ENCODE data around the gene KRTAP12-3. TPM values are rescaled to one million over a fixed set of nuclear protein-coding genes. Genes with fewer than 3 reads are reported as not detected.

The KRTAP12-3 gene
- total and polyA plus RNA-seq, 9 of the 15 experiments (the other 6 are each of a cell fraction or from before 2014, with no cell fraction given), result not detected

- no TSS peak for BruUV-seq (replicated peaks)
- Histone ChIP-seq H2AFZ (ENCODE audit: low read depth, low read length) (no peak overlapping the region), H4K20me1 (replicated peaks; ENCODE audit: control insufficient read depth, insufficient read depth, low read length) (no peaks in the 10 kb centered on the region; the same call in 1 of the 2 replicates), H3K9me1 (ENCODE audit: control insufficient read depth, insufficient read depth, low read length) (peaks cover 3% of the 10 kb centered on the region), H3K36me3 (ENCODE audit: control insufficient read depth, insufficient read depth, low read length) (no peaks in the 10 kb centered on the region), H3K79me2 (ENCODE audit: control insufficient read depth, insufficient read depth, low read length) (no peaks in the 10 kb centered on the region), H3K27ac (ENCODE audit: extremely low read depth, low read depth, low read length) (no peak overlapping the region), H3K9ac (ENCODE audit: insufficient read depth in 1 of 2, low read depth in 2 of 2, low read length in 2 of 2) (no peak overlapping the region), H3K27me3 (ENCODE audit: control insufficient read depth in 2 of 2, insufficient read depth in 2 of 2, low read length in 2 of 2) (peaks cover 37 to 73% of the 10 kb centered on the region in 2 experiments), H3K4me3 (no peak overlapping the region), H3K9me3 (replicated peaks; ENCODE audit: control insufficient read depth, insufficient read depth, low read depth, low read length) (no peaks in the 10 kb centered on the region), H3K4me2 (ENCODE audit: insufficient read depth, low read length) (no peak overlapping the region), H3K4me1 (replicated peaks in 1 of 2; ENCODE audit: control insufficient read depth in 2 of 2, insufficient read depth in 2 of 2, low read length in 2 of 2) (peaks cover 0 to 14% of the 10 kb centered on the region in 2 experiments; a peak in 1 of 5 replicates)
- TF ChIP-seq POLR2G (IDR thresholded peaks at IDR 0.05; ENCODE audit: low read depth, low read length) (no peak), WHSC1 (IDR thresholded peaks at IDR 0.05; ENCODE audit: low read length) (no peak), PURB (CRISPR knock-in tag; IDR thresholded peaks at IDR 0.05; ENCODE audit: low read depth) (no peak), TCF7 (IDR thresholded peaks at IDR 0.05; ENCODE audit: borderline replicate concordance) (no peak), KHSRP (IDR thresholded peaks at IDR 0.05) (no peak), HNRNPL (IDR thresholded peaks at IDR 0.05; ENCODE audit: low read depth, low read length) (no peak), ASH1L (IDR thresholded peaks at IDR 0.05; ENCODE audit: borderline replicate concordance, low read depth, partially characterized antibody) (no peak), CHD1 (IDR thresholded peaks at IDR 0.05; ENCODE audit: low read length) (no peak), ZNF41 (CRISPR knock-in tag; conservative IDR thresholded peaks at IDR 0.05) (no peak), ZNF23 (CRISPR knock-in tag; IDR thresholded peaks at IDR 0.05) (no peak), MNT (conservative IDR thresholded peaks at IDR 0.05) (no peak), DDX20 (tag; IDR thresholded peaks at IDR 0.05; ENCODE audit: low read depth) (no peak), GATAD2B (IDR thresholded peaks at IDR 0.05; ENCODE audit: borderline replicate concordance) (no peak), ELF4 (CRISPR knock-in tag; IDR thresholded peaks at IDR 0.05) (no peak), ELF2 (CRISPR knock-in tag; IDR thresholded peaks at IDR 0.05) (no peak), HEY1 (CRISPR knock-in tag; IDR thresholded peaks at IDR 0.05; ENCODE audit: borderline replicate concordance) (no peak), ZNF75A (CRISPR knock-in tag; IDR thresholded peaks at IDR 0.05) (no peak)
- TF ChIP-seq, protein P1, sequence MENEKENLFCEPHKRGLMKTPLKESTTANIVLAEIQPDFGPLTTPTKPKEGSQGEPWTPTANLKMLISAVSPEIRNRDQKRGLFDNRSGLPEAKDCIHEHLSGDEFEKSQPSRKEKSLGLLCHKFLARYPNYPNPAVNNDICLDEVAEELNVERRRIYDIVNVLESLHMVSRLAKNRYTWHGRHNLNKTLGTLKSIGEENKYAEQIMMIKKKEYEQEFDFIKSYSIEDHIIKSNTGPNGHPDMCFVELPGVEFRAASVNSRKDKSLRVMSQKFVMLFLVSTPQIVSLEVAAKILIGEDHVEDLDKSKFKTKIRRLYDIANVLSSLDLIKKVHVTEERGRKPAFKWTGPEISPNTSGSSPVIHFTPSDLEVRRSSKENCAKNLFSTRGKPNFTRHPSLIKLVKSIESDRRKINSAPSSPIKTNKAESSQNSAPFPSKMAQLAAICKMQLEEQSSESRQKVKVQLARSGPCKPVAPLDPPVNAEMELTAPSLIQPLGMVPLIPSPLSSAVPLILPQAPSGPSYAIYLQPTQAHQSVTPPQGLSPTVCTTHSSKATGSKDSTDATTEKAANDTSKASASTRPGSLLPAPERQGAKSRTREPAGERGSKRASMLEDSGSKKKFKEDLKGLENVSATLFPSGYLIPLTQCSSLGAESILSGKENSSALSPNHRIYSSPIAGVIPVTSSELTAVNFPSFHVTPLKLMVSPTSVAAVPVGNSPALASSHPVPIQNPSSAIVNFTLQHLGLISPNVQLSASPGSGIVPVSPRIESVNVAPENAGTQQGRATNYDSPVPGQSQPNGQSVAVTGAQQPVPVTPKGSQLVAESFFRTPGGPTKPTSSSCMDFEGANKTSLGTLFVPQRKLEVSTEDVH (IDR thresholded peaks at IDR 0.05; ENCODE audit: low read depth, partially characterized antibody), result no peak
- in situ Hi-C loops (cut with MboI), result no loop called here
- under 1% methylated on average over 16 of the region's 16 CpGs for whole genome bisulfite sequencing (ENCODE audit: insufficient coverage, low coverage, missing lambda C conversion rate)
- FAIRE-seq (no peak), ATAC-seq (no peak), DNase-seq (ENCODE audit: extremely low read depth in 1 of 4, low spot score in 3 of 4) (no peak)
- intact Hi-C loops (cut with micrococcal nuclease), result no loop called here
- ChIA-PET CTCF (ENCODE audit: low intra/inter-chr PET ratio) (no interaction called here), POLR2A (no interaction called here)
These were observed 45.4 kb downstream of the KRTAP12-3 start for GRCh38 chr21:44702973-44703730.
